ENCODE results near the gene ZNF444.
A peak's percentile ranks its signal among the peaks of the same experiment; 100 is the strongest.
"Not testable (repeated sequence)": the region's sequence is repeated elsewhere in the genome, so short reads cannot be mapped to it uniquely, and the experiment has no call there.

The ZNF444 gene

GRCh38 chr19:56140583-56141416, at the start of gene ZNF444:
Gene ZNF444, plus strand, starts transcription at chr19:56141287. Its CDS starts 5,625 bp downstream, at chr19:56146912.
- ATAC-seq (peak; percentile 93), DNase-seq (ENCODE audit: low spot score in 2 of 2) (peak; percentile 94 to 99)
- Mint-ChIP-seq H3K27ac (peak within 1 kb of the TSS; percentile 98), H3K36me3 (peaks cover 21% of the 10 kb centered on the region), H3K4me1 (peaks cover 46% of the 10 kb centered on the region), H3K4me3 (peak within 1 kb of the TSS; percentile 96), H3K9me3 (no peaks in the 10 kb centered on the region)

- peaks cover 25% of the 10 kb centered on the region for H3K4me1 Mint-ChIP-seq
- DNase-seq (ENCODE audit: low spot score in 2 of 2): no peak
- H3K36me3 Mint-ChIP-seq: peaks cover 50% of the 10 kb centered on the region
- H3K9me3 Mint-ChIP-seq: no peaks in the 10 kb centered on the region
- no peak overlapping the region for H3K4me3 Mint-ChIP-seq
- H3K27ac Mint-ChIP-seq: peak overlapping the region; percentile 51
- ATAC-seq: no peak
Measured at GRCh38 chr19:56091751-56092546, 49.1 kb upstream of the ZNF444 start.

GRCh38 chr19:56092685-56093631, 48.1 kb upstream of the ZNF444 start:
- Mint-ChIP-seq H3K36me3 (peaks cover 56% of the 10 kb centered on the region), H3K27ac (peak overlapping the region; percentile 51), H3K4me1 (peaks cover 25% of the 10 kb centered on the region), H3K9me3 (no peaks in the 10 kb centered on the region), H3K4me3 (no peak overlapping the region)
- DNase-seq (ENCODE audit: low spot score in 2 of 2): no peak
- ATAC-seq: no peak

GRCh38 chr19:56094449-56094848, 46.6 kb upstream of the ZNF444 start:
- Mint-ChIP-seq H3K27ac (no peak overlapping the region), H3K9me3 (no peaks in the 10 kb centered on the region), H3K4me3 (no peak overlapping the region), H3K4me1 (peaks cover 25% of the 10 kb centered on the region), H3K36me3 (peaks cover 53% of the 10 kb centered on the region)
- ATAC-seq: no peak
- no peak for DNase-seq (ENCODE audit: low spot score in 2 of 2)

- no peaks in the 10 kb centered on the region for H3K9me3 Mint-ChIP-seq
- no peak overlapping the region for H3K27ac Mint-ChIP-seq
- no peak for DNase-seq (ENCODE audit: low spot score in 2 of 2)
- H3K4me1 Mint-ChIP-seq: peaks cover 17% of the 10 kb centered on the region
- peaks cover 53% of the 10 kb centered on the region for H3K36me3 Mint-ChIP-seq
- ATAC-seq: no peak
- H3K4me3 Mint-ChIP-seq: no peak overlapping the region
Measured at GRCh38 chr19:56096665-56097064, 44.4 kb upstream of the ZNF444 start.

- ATAC-seq: no peak
- no peak overlapping the region for H3K27ac Mint-ChIP-seq
- peaks cover 57% of the 10 kb centered on the region for H3K36me3 Mint-ChIP-seq
- H3K4me1 Mint-ChIP-seq: peaks cover 15% of the 10 kb centered on the region
- no peak for DNase-seq (ENCODE audit: low spot score in 2 of 2)
- no peaks in the 10 kb centered on the region for H3K9me3 Mint-ChIP-seq
- H3K4me3 Mint-ChIP-seq: no peak overlapping the region
Measured at GRCh38 chr19:56097306-56097705, 43.8 kb upstream of the ZNF444 start.

GRCh38 chr19:56097776-56098175, 43.3 kb upstream of the ZNF444 start:
- Mint-ChIP-seq H3K9me3 (no peaks in the 10 kb centered on the region), H3K4me3 (no peak overlapping the region), H3K27ac (no peak overlapping the region), H3K36me3 (peaks cover 53% of the 10 kb centered on the region), H3K4me1 (peaks cover 10% of the 10 kb centered on the region)
- DNase-seq (ENCODE audit: low spot score in 2 of 2) (no peak), ATAC-seq (no peak)

- not testable (repeated sequence) for H3K4me1 Mint-ChIP-seq; H3K9me3 Mint-ChIP-seq; DNase-seq (ENCODE audit: low spot score in 2 of 2); H3K27ac Mint-ChIP-seq; H3K4me3 Mint-ChIP-seq; ATAC-seq
- peaks cover 52% of the 10 kb centered on the region for H3K36me3 Mint-ChIP-seq
Measured at GRCh38 chr19:56098237-56098636, 42.9 kb upstream of the ZNF444 start.

GRCh38 chr19:56098731-56099568, 42.1 kb upstream of the ZNF444 start:
- Mint-ChIP-seq H3K27ac (no peak overlapping the region), H3K36me3 (peaks cover 50% of the 10 kb centered on the region), H3K4me1 (no peaks in the 10 kb centered on the region), H3K9me3 (no peaks in the 10 kb centered on the region), H3K4me3 (no peak overlapping the region)
- ATAC-seq (no peak), DNase-seq (ENCODE audit: low spot score in 2 of 2) (no peak)

- peaks cover 40% of the 10 kb centered on the region for H3K36me3 Mint-ChIP-seq
- peaks cover 5% of the 10 kb centered on the region for H3K4me1 Mint-ChIP-seq
- H3K9me3 Mint-ChIP-seq: no peaks in the 10 kb centered on the region
- no peak for DNase-seq (ENCODE audit: low spot score in 2 of 2)
- ATAC-seq: no peak
- no peak overlapping the region for H3K4me3 Mint-ChIP-seq
- H3K27ac Mint-ChIP-seq: no peak overlapping the region
Measured at GRCh38 chr19:56099638-56100539, 41.2 kb upstream of the ZNF444 start.

GRCh38 chr19:56101095-56101494, 40.0 kb upstream of the ZNF444 start:
- no peak for DNase-seq (ENCODE audit: low spot score in 2 of 2)
- Mint-ChIP-seq H3K27ac (peak overlapping the region; percentile 70), H3K4me3 (no peak overlapping the region), H3K4me1 (peaks cover 15% of the 10 kb centered on the region), H3K36me3 (peaks cover 34% of the 10 kb centered on the region), H3K9me3 (no peaks in the 10 kb centered on the region)
- ATAC-seq: no peak

GRCh38 chr19:56101746-56102535, 39.1 kb upstream of the ZNF444 start:
- DNase-seq (ENCODE audit: low spot score in 2 of 2) (no peak), ATAC-seq (no peak)
- Mint-ChIP-seq H3K36me3 (peaks cover 30% of the 10 kb centered on the region), H3K27ac (peak overlapping the region; percentile 70), H3K9me3 (no peaks in the 10 kb centered on the region), H3K4me1 (peaks cover 23% of the 10 kb centered on the region), H3K4me3 (no peak overlapping the region)
